ENCODE measurements around the gene FAM151B.

- TF ChIP-seq CTCF (IDR thresholded peaks at IDR 0.05), result no peak
- no peak for TF ChIP-seq POLR2A (IDR thresholded peaks at IDR 0.05)
Measured at GRCh38 chr5:80555099-80555498, 67.2 kb downstream of the FAM151B start.

Measured in testis (tissue), 2 donors.